ENCODE measurements around the gene ADAMTS10.
A peak's percentile ranks its signal among the peaks of the same experiment; 100 is the strongest.
"Not testable (repeated sequence)": the region's sequence is repeated elsewhere in the genome, so short reads cannot be mapped to it uniquely, and the experiment has no call there.

The ADAMTS10 gene

GRCh38 chr19:8610041-8610935 is at the start of gene ADAMTS10:
ADAMTS10 (minus strand) TSS chr19:8610715; CDS start chr19:8605710, 5,005 bp downstream.
- peak; percentile 71 for DNase-seq

- DNase-seq = no peak
These were observed 49.4 kb upstream of the ADAMTS10 start for GRCh38 chr19:8659905-8660304.

- no peak for DNase-seq
These were observed 47.4 kb upstream of the ADAMTS10 start for GRCh38 chr19:8657869-8658268.

- peak; percentile 73 for DNase-seq
These were observed 44.8 kb upstream of the ADAMTS10 start for GRCh38 chr19:8655340-8655709.

- peak; percentile 90 for DNase-seq
These were observed 44.2 kb upstream of the ADAMTS10 start for GRCh38 chr19:8654591-8655339.

- no peak for DNase-seq
These were observed 37.7 kb upstream of the ADAMTS10 start for GRCh38 chr19:8648240-8648639.

GRCh38 chr19:8643860-8644653 is 33.5 kb upstream of the ADAMTS10 start:
- no peak for DNase-seq

GRCh38 chr19:8642561-8642960 is 32.0 kb upstream of the ADAMTS10 start:
- DNase-seq = no peak

GRCh38 chr19:8641908-8642547 is 31.5 kb upstream of the ADAMTS10 start:
- DNase-seq = no peak

GRCh38 chr19:8641221-8641907 is 30.8 kb upstream of the ADAMTS10 start:
- no peak for DNase-seq

GRCh38 chr19:8640402-8641004 is 30.0 kb upstream of the ADAMTS10 start:
- no peak for DNase-seq

- no peak for DNase-seq
These were observed 29.4 kb upstream of the ADAMTS10 start for GRCh38 chr19:8639821-8640401.

- DNase-seq = peak; percentile 58
These were observed 27.6 kb upstream of the ADAMTS10 start for GRCh38 chr19:8638078-8638619.

GRCh38 chr19:8637070-8637469 is 26.6 kb upstream of the ADAMTS10 start:
- not testable (repeated sequence) for DNase-seq

GRCh38 chr19:8635422-8635821 is 24.9 kb upstream of the ADAMTS10 start:
- no peak for DNase-seq

GRCh38 chr19:8631425-8631819 is 20.9 kb upstream of the ADAMTS10 start:
- DNase-seq = no peak

- DNase-seq = no peak
These were observed 20.4 kb upstream of the ADAMTS10 start for GRCh38 chr19:8630796-8631424.

- no peak for DNase-seq
These were observed 19.6 kb upstream of the ADAMTS10 start, which contains the start of gene NFILZ for GRCh38 chr19:8629996-8630683. NFILZ (plus strand) TSS chr19:8630633; CDS start chr19:8676766, 46,133 bp downstream.

GRCh38 chr19:8629184-8629583 is 18.7 kb upstream of the ADAMTS10 start:
- DNase-seq = no peak

- no peak for DNase-seq
These were observed 16.3 kb upstream of the ADAMTS10 start for GRCh38 chr19:8626842-8627241.
